ENCODE data around the gene MIS18A.
"Not testable (repeated sequence)": the region's sequence is repeated elsewhere in the genome, so short reads cannot be mapped to it uniquely, and the experiment has no call there.

MIS18A gene

GRCh38 chr21:32304998-32305397, 26.1 kb upstream of the MIS18A start:
- DNase-seq (ENCODE audit: low read depth, low spot score) = no peak

GRCh38 chr21:32303385-32303784, 24.5 kb upstream of the MIS18A start:
- DNase-seq (ENCODE audit: low read depth, low spot score) = no peak

- no peak for DNase-seq (ENCODE audit: low read depth, low spot score)
Observed at GRCh38 chr21:32302560-32302959, 23.7 kb upstream of the MIS18A start.

GRCh38 chr21:32301596-32301995, 22.7 kb upstream of the MIS18A start:
- no peak for DNase-seq (ENCODE audit: low read depth, low spot score)

- no peak for DNase-seq (ENCODE audit: low read depth, low spot score)
Observed at GRCh38 chr21:32300117-32300681, 21.4 kb upstream of the MIS18A start.

GRCh38 chr21:32299695-32300094, 20.8 kb upstream of the MIS18A start:
- DNase-seq (ENCODE audit: low read depth, low spot score) = no peak

- DNase-seq (ENCODE audit: low read depth, low spot score) = no peak
Observed at GRCh38 chr21:32298658-32299081, 19.8 kb upstream of the MIS18A start, which contains the start of gene MRAP. Gene MRAP (plus strand): TSS chr21:32298855. CDS start chr21:32298972, 117 bp downstream.

- DNase-seq (ENCODE audit: low read depth, low spot score) = no peak
Observed at GRCh38 chr21:32298148-32298559, 19.3 kb upstream of the MIS18A start.

GRCh38 chr21:32297449-32297848, 18.6 kb upstream of the MIS18A start:
- no peak for DNase-seq (ENCODE audit: low read depth, low spot score)

- DNase-seq (ENCODE audit: low read depth, low spot score) = no peak
Observed at GRCh38 chr21:32285476-32285875, 6.6 kb upstream of the MIS18A start.

- DNase-seq (ENCODE audit: low read depth, low spot score) = no peak
Observed at GRCh38 chr21:32282992-32283391, 4.1 kb upstream of the MIS18A start.

GRCh38 chr21:32281531-32281930, 2.7 kb upstream of the MIS18A start:
- DNase-seq (ENCODE audit: low read depth, low spot score) = no peak

- no peak for DNase-seq (ENCODE audit: low read depth, low spot score)
Observed at GRCh38 chr21:32279377-32279680, 480 bp upstream of the MIS18A start.

GRCh38 chr21:32278103-32278502, 746 bp downstream of the MIS18A start:
- DNase-seq (ENCODE audit: low read depth, low spot score) = no peak

GRCh38 chr21:32276671-32277070, 2.2 kb downstream of the MIS18A start:
- DNase-seq (ENCODE audit: low read depth, low spot score) = no peak

- DNase-seq (ENCODE audit: low read depth, low spot score) = no peak
Observed at GRCh38 chr21:32270748-32271147, 8.1 kb downstream of the MIS18A start.

GRCh38 chr21:32265321-32265720, 13.5 kb downstream of the MIS18A start:
- DNase-seq (ENCODE audit: low read depth, low spot score) = not testable (repeated sequence)

GRCh38 chr21:32261929-32262328, 16.9 kb downstream of the MIS18A start:
- DNase-seq (ENCODE audit: low read depth, low spot score) = no peak

- DNase-seq (ENCODE audit: low read depth, low spot score) = no peak
Observed at GRCh38 chr21:32260130-32260529, 18.7 kb downstream of the MIS18A start.

- DNase-seq (ENCODE audit: low read depth, low spot score) = not testable (repeated sequence)
Observed at GRCh38 chr21:32258786-32259048, 20.1 kb downstream of the MIS18A start.

GRCh38 chr21:32257962-32258785, 20.7 kb downstream of the MIS18A start:
- peak; percentile 90 for DNase-seq (ENCODE audit: low read depth, low spot score)

- DNase-seq (ENCODE audit: low read depth, low spot score) = peak; percentile 96
Observed at GRCh38 chr21:32256873-32257620, 21.8 kb downstream of the MIS18A start.

GRCh38 chr21:32256251-32256650, 22.6 kb downstream of the MIS18A start:
- DNase-seq (ENCODE audit: low read depth, low spot score) = no peak
